Astrocyte of the spinal cord (primary cell): ENCODE measurements around the gene KPNA3.

Experiments
- DNase-seq: peaks from one replicate; pipeline ENCODE4 v3.0.0; 2011; ENCODE audit warnings: low read depth, low spot score
- H3K4me3 ChIP-seq: 2 replicates; pipeline ENCODE4 v1.5.1; 2011; ENCODE audit warnings: low read depth, mild to moderate bottlenecking, low read length, moderate library complexity
- in situ Hi-C: cut with HindIII; loops from 2 replicates; pipeline ENCODE4 v1.10.0; 2017; ENCODE audit warnings: low sequenced_read_pairs
- TF ChIP-seq, protein P1 (sequence below): IDR thresholded peaks from 2 replicates; pipeline ENCODE4 v1.5.1; 2012; ENCODE audit warnings: low read depth, mild to moderate bottlenecking, low read length, inconsistent platforms

The KPNA3 gene

GRCh38 chr13:49690133-49690994 lies 102.1 kb downstream of the KPNA3 start:
- H3K4me3 ChIP-seq, result peak overlapping the region; percentile 82
- TF ChIP-seq, protein P1, sequence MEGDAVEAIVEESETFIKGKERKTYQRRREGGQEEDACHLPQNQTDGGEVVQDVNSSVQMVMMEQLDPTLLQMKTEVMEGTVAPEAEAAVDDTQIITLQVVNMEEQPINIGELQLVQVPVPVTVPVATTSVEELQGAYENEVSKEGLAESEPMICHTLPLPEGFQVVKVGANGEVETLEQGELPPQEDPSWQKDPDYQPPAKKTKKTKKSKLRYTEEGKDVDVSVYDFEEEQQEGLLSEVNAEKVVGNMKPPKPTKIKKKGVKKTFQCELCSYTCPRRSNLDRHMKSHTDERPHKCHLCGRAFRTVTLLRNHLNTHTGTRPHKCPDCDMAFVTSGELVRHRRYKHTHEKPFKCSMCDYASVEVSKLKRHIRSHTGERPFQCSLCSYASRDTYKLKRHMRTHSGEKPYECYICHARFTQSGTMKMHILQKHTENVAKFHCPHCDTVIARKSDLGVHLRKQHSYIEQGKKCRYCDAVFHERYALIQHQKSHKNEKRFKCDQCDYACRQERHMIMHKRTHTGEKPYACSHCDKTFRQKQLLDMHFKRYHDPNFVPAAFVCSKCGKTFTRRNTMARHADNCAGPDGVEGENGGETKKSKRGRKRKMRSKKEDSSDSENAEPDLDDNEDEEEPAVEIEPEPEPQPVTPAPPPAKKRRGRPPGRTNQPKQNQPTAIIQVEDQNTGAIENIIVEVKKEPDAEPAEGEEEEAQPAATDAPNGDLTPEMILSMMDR, result no peak
- in situ Hi-C loops, result no loop called here
- DNase-seq, result peak; percentile 61

GRCh38 chr13:49683489-49683888 lies 109.0 kb downstream of the KPNA3 start:
- in situ Hi-C loops, result no loop called here
- no peak for DNase-seq
- H3K4me3 ChIP-seq, result no peak overlapping the region
- TF ChIP-seq, protein P1, result no peak

DNA sequence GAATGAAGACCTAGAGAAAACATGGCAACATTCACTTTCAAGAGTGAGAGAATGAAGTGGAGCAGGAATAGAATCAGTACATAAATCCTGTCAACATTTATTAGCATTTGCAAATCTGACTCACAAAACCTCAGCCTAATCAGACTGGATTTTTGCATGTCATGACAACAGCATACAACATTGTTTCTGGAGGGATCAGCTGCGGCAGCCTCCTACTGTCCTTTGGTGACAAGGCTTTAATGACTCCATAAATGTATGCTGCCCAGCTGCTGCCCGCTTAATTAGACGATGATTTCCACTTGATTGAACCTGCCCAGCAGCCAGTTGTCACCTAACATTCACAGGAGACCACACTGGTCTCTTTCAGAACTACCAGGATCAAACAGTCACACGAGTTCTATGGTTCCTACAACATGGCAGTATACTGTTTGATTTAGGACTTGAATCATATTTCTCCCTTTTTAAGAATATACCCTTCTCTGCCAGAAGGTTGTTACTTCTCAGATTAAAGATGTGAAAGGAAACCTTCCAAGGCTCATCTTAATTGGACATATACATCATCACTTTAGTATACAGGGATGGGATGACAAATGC lies 110.5 kb downstream of the KPNA3 start:
- TF ChIP-seq, protein P1, result no peak
- in situ Hi-C loops, result no loop called here
- DNase-seq, result peak; percentile 39
- no peak overlapping the region for H3K4me3 ChIP-seq

- DNase-seq, result peak; percentile 31
- H3K4me3 ChIP-seq, result no peak overlapping the region
- TF ChIP-seq, protein P1, result peak; percentile 33
- in situ Hi-C loops, result no loop called here
These were observed 113.2 kb downstream of the KPNA3 start for GRCh38 chr13:49679246-49679645.

GRCh38 chr13:49678191-49678914 lies 114.1 kb downstream of the KPNA3 start:
- TF ChIP-seq, protein P1, result no peak
- in situ Hi-C loops, result no loop called here
- no peak for DNase-seq

GRCh38 chr13:49676581-49677298 lies 115.7 kb downstream of the KPNA3 start:
- in situ Hi-C loops, result no loop called here
- DNase-seq, result no peak
- TF ChIP-seq, protein P1, result no peak

More at GRCh38 chr13:49678191-49678914, 114.1 kb downstream of the KPNA3 start:
- H3K4me3 ChIP-seq, result no peak overlapping the region

More at GRCh38 chr13:49676581-49677298, 115.7 kb downstream of the KPNA3 start:
- no peak overlapping the region for H3K4me3 ChIP-seq
